ENCODE data around the gene VPS50.

- TF ChIP-seq YY1 (IDR thresholded peaks at IDR 0.05; ENCODE audit: low read depth), result no peak
- no peak for TF ChIP-seq TAF1 (IDR thresholded peaks at IDR 0.05; ENCODE audit: low read depth)
- TF ChIP-seq FOXM1 (IDR thresholded peaks at IDR 0.05; ENCODE audit: borderline replicate concordance, low read depth), result no peak
- TF ChIP-seq REST (IDR thresholded peaks at IDR 0.05; ENCODE audit: low read depth), result no peak
- TF ChIP-seq, protein P1, sequence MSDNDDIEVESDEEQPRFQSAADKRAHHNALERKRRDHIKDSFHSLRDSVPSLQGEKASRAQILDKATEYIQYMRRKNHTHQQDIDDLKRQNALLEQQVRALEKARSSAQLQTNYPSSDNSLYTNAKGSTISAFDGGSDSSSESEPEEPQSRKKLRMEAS (IDR thresholded peaks at IDR 0.05), result no peak
- TF ChIP-seq ZBTB7A (IDR thresholded peaks at IDR 0.05; ENCODE audit: low read depth), result no peak
- TF ChIP-seq TCF12 (IDR thresholded peaks at IDR 0.05; ENCODE audit: low read depth), result no peak
- no peak for TF ChIP-seq RAD21 (IDR thresholded peaks at IDR 0.05; ENCODE audit: low read depth)
- TF ChIP-seq NFIC (IDR thresholded peaks at IDR 0.05), result no peak
- TF ChIP-seq CREB1 (IDR thresholded peaks at IDR 0.05; ENCODE audit: low read depth), result no peak
- no peak for TF ChIP-seq CEBPB (IDR thresholded peaks at IDR 0.05)
- no peak for TF ChIP-seq EP300 (IDR thresholded peaks at IDR 0.05; ENCODE audit: borderline replicate concordance)
- TF ChIP-seq EGR1 (IDR thresholded peaks at IDR 0.05), result no peak
Measured at GRCh38 chr7:93258661-93259060, 26.5 kb downstream of the VPS50 start.
